GM18502 (cell line): ENCODE results near the gene EAF2.
"Not testable (repeated sequence)": the region's sequence is repeated elsewhere in the genome, so short reads cannot be mapped to it uniquely, and the experiment has no call there.

Source experiments
- ATAC-seq: cut with Tn5 transposase; IDR thresholded peaks from one replicate; pipeline ENCODE4 v1.9.1; 2021; ENCODE audit warnings: mild to moderate bottlenecking; ENCODE audit not compliant: unreplicated experiment, poor library complexity

The EAF2 gene

GRCh38 chr3:121857778-121858177, 22.8 kb downstream of the EAF2 start:
- ATAC-seq = not testable (repeated sequence)

GRCh38 chr3:121863247-121863646, 28.2 kb downstream of the EAF2 start:
- ATAC-seq = not testable (repeated sequence)

GRCh38 chr3:121863801-121864200, 28.8 kb downstream of the EAF2 start:
- ATAC-seq = no peak

- no peak for ATAC-seq
These were observed 34.7 kb downstream of the EAF2 start for GRCh38 chr3:121869736-121870135.

- no peak for ATAC-seq
These were observed 35.7 kb downstream of the EAF2 start for GRCh38 chr3:121870717-121871116.

GRCh38 chr3:121871430-121871829, 36.4 kb downstream of the EAF2 start:
- no peak for ATAC-seq

- no peak for ATAC-seq
These were observed 43.4 kb downstream of the EAF2 start for GRCh38 chr3:121878411-121878810.

- no peak for ATAC-seq
These were observed 48.5 kb downstream of the EAF2 start for GRCh38 chr3:121883507-121883906.

GRCh38 chr3:121885386-121885785, 50.4 kb downstream of the EAF2 start:
- ATAC-seq = no peak

- ATAC-seq = no peak
These were observed 59.4 kb downstream of the EAF2 start, which contains the start of gene SLC15A2 for GRCh38 chr3:121894301-121894990. SLC15A2 (plus strand) TSS chr3:121894401; CDS start chr3:121894477, 76 bp downstream.

GRCh38 chr3:121895121-121895520, 60.1 kb downstream of the EAF2 start:
- no peak for ATAC-seq

- no peak for ATAC-seq
These were observed 60.7 kb downstream of the EAF2 start for GRCh38 chr3:121895736-121896135.

- no peak for ATAC-seq
These were observed 61.8 kb downstream of the EAF2 start for GRCh38 chr3:121896823-121897222.

GRCh38 chr3:121897296-121897695, 62.3 kb downstream of the EAF2 start:
- no peak for ATAC-seq

GRCh38 chr3:121913305-121913990, 78.4 kb downstream of the EAF2 start:
- ATAC-seq = no peak

- ATAC-seq = no peak
These were observed 79.3 kb downstream of the EAF2 start for GRCh38 chr3:121914081-121914998.

GRCh38 chr3:121916189-121916588, 81.2 kb downstream of the EAF2 start:
- ATAC-seq = no peak

- no peak for ATAC-seq
These were observed 83.9 kb downstream of the EAF2 start for GRCh38 chr3:121918779-121919483.

GRCh38 chr3:121924734-121925133, 89.7 kb downstream of the EAF2 start:
- ATAC-seq = no peak

GRCh38 chr3:121926380-121926779, 91.4 kb downstream of the EAF2 start:
- no peak for ATAC-seq
